SK-N-SH (cell line): ENCODE measurements around the gene SLX4IP. TPM values are rescaled to one million over a fixed set of nuclear protein-coding genes. Genes with fewer than 3 reads are reported as not detected.

ENCODE experiments used
- CTCF ChIA-PET: fragments of 300-600, 350-600 bp; formaldehyde crosslinking; extraction: SDS; loops from one replicate; lab custom pipeline; 2021; lab: Yijun Ruan, JAX
- POLR2A ChIA-PET: fragments of 350-600 bp; sonication (Branson Sonifier 250); formaldehyde crosslinking; extraction: SDS; loops from one replicate; lab custom pipeline; 2020; ENCODE audit warnings: antibody characterized with exemption, inconsistent platforms; lab: Yijun Ruan, JAX
- DNase-seq: peaks from one replicate; pipeline ENCODE4 v3.0.0; 2012
- H2AFZ ChIP-seq: fragments of 200-600 bp; sonication (generic); 2 replicates; pipeline ENCODE4 v1.8.1; 2016; ENCODE audit warnings: antibody characterized with exemption, mild to moderate bottlenecking, low read depth
- H3F3A ChIP-seq: fragments of 200-600 bp; sonication (generic); replicated peaks from 2 replicates; pipeline ENCODE3; 2016; ENCODE audit warnings: antibody characterized with exemption, mild to moderate bottlenecking; ENCODE audit not compliant: insufficient read depth
- H3K27ac ChIP-seq, 2 experiments: fragments of 200-500 bp in 1 of 2; fragments of 200-600 bp in 1 of 2; sonication (Bioruptor generic) in 1 of 2; sonication (generic), shearing (Covaris generic) in 1 of 2; 2 replicates each; pipeline versions ENCODE4 v1.5.1 to v1.6.1; 2014 to 2016; ENCODE audit warnings: low read depth in 2 of 2, inconsistent platforms in 1 of 2, low read length in 1 of 2, mild to moderate bottlenecking in 1 of 2, mixed read lengths in 1 of 2
- H3K27me3 ChIP-seq: fragments of 200-600 bp; sonication (generic), shearing (Covaris generic); 2 replicates; pipeline ENCODE4 v1.6.1; 2016; ENCODE audit warnings: mixed run types; ENCODE audit not compliant: insufficient read depth
- H3K36me3 ChIP-seq, 2 experiments: fragments of 200-500 bp in 1 of 2; fragments of 200-600 bp in 1 of 2; sonication (Bioruptor generic) in 1 of 2; sonication (generic) in 1 of 2; replicated peaks in 1 of 2; 2 replicates each; pipeline versions ENCODE3 to v1.5.1; 2014 to 2016; ENCODE audit warnings: low read length in 1 of 2, mild to moderate bottlenecking in 1 of 2; ENCODE audit not compliant: insufficient read depth in 2 of 2, control insufficient read depth in 1 of 2
- H3K4me1 ChIP-seq, 2 experiments: fragments of 200-500 bp in 1 of 2; fragments of 200-600 bp in 1 of 2; sonication (Bioruptor generic) in 1 of 2; sonication (generic), shearing (Covaris generic) in 1 of 2; 2 replicates each; pipeline versions ENCODE4 v1.5.1 to v1.6.1; 2014 to 2016; ENCODE audit warnings: low read depth in 1 of 2, low read length in 1 of 2, mixed run types in 1 of 2; ENCODE audit not compliant: insufficient read depth in 2 of 2, control insufficient read depth in 1 of 2
- H3K4me2 ChIP-seq: fragments of 200-600 bp; sonication (generic), shearing (Covaris generic); 2 replicates; pipeline ENCODE4 v1.6.1; 2017; ENCODE audit warnings: mixed run types
- H3K4me3 ChIP-seq, 2 experiments: fragments of 200-500 bp in 1 of 2; fragments of 200-600 bp in 1 of 2; sonication (Bioruptor generic) in 1 of 2; sonication (generic), shearing (Covaris generic) in 1 of 2; 2 replicates each; pipeline versions ENCODE4 v1.5.1 to v1.8.1; 2014 to 2016; ENCODE audit warnings: low read depth in 2 of 2, inconsistent platforms in 1 of 2, low read length in 1 of 2, mild to moderate bottlenecking in 1 of 2, mixed read lengths in 1 of 2, moderate library complexity in 1 of 2
- H3K79me2 ChIP-seq: fragments of 200-600 bp; sonication (generic); 2 replicates; pipeline ENCODE4 v1.8.1; 2017; ENCODE audit warnings: mild to moderate bottlenecking; ENCODE audit not compliant: insufficient read depth
- H3K9ac ChIP-seq: fragments of 200-600 bp; sonication (generic); 2 replicates; pipeline ENCODE4 v1.6.1; 2017; ENCODE audit warnings: mixed run types
- H3K9me2 ChIP-seq: fragments of 200-600 bp; sonication (generic); 2 replicates; pipeline ENCODE4 v1.6.1; 2017; ENCODE audit warnings: mixed run types
- H3K9me3 ChIP-seq: fragments of 200-600 bp; sonication (generic); 2 replicates; pipeline ENCODE4 v1.6.1; 2017; ENCODE audit warnings: mixed run types, mild to moderate bottlenecking, moderate library complexity
- H4K20me1 ChIP-seq: fragments of 200-600 bp; sonication (generic); 2 replicates; pipeline ENCODE4 v1.6.1; 2017; ENCODE audit warnings: mild to moderate bottlenecking, mixed run types; ENCODE audit not compliant: insufficient read depth
- CHD2 ChIP-seq: fragments of 150-350 bp; IDR thresholded peaks from 2 replicates; pipeline ENCODE4 v1.6.1; 2018; ENCODE audit warnings: low read length; ENCODE audit not compliant: partially characterized antibody
- CTCF ChIP-seq: fragments of 200-600 bp; sonication (generic); IDR thresholded peaks from 2 replicates; pipeline ENCODE4 v1.6.1; 2017; ENCODE audit warnings: antibody characterized with exemption, mild to moderate bottlenecking, moderate library complexity
- ELF1 ChIP-seq: IDR thresholded peaks from 2 replicates; pipeline ENCODE4 v1.4.0; 2012
- FOSL2 ChIP-seq: IDR thresholded peaks from 2 replicates; pipeline ENCODE4 v1.4.0; 2012; ENCODE audit warnings: low read depth, mild to moderate bottlenecking, moderate library complexity, borderline replicate concordance
- FOXJ3 ChIP-seq: sonication (generic); formaldehyde crosslinking; IDR thresholded peaks from 2 replicates; pipeline ENCODE4 v1.5.1; 2020; ENCODE audit warnings: mild to moderate bottlenecking, missing genetic modification reagents
- GATA2 ChIP-seq: sonication (generic); formaldehyde crosslinking; IDR thresholded peaks from 2 replicates; pipeline ENCODE4 v1.5.0; 2020; ENCODE audit warnings: mild to moderate bottlenecking, missing genetic modification reagents
- IRF3 ChIP-seq: fragments of 150-350 bp; IDR thresholded peaks from 2 replicates; pipeline ENCODE4 v1.6.1; 2016; ENCODE audit warnings: mild to moderate bottlenecking, low read depth, low read length
- MAX ChIP-seq: IDR thresholded peaks from 2 replicates; pipeline ENCODE4 v1.4.0; 2012; ENCODE audit warnings: low read depth
- MEF2A ChIP-seq: IDR thresholded peaks from 2 replicates; pipeline ENCODE4 v1.4.0; 2012; ENCODE audit warnings: low read depth, borderline replicate concordance
- POLR2AphosphoS5 ChIP-seq: IDR thresholded peaks from 2 replicates; pipeline ENCODE4 v1.6.1; 2012; ENCODE audit warnings: low read depth, low read length
- RAD21 ChIP-seq: IDR thresholded peaks from 2 replicates; pipeline ENCODE4 v1.6.1; 2012; ENCODE audit warnings: mild to moderate bottlenecking, low read length
- REST ChIP-seq: IDR thresholded peaks from 2 replicates; pipeline ENCODE4 v1.6.1; 2012; ENCODE audit warnings: mild to moderate bottlenecking, low read depth, low read length, moderate library complexity
- RXRA ChIP-seq: IDR thresholded peaks from 2 replicates; pipeline ENCODE4 v1.4.0; 2012; ENCODE audit warnings: low read depth, mild to moderate bottlenecking, borderline replicate concordance
- SMC3 ChIP-seq: IDR thresholded peaks from 2 replicates; pipeline ENCODE4 v1.6.1; 2012; ENCODE audit warnings: low read depth, low read length, improper control_type of control experiment
- TAF1 ChIP-seq: IDR thresholded peaks from 2 replicates; pipeline ENCODE4 v1.6.1; 2012; ENCODE audit warnings: low read depth, mild to moderate bottlenecking, low read length, moderate library complexity, borderline replicate concordance
- TEAD4 ChIP-seq: IDR thresholded peaks from 2 replicates; pipeline ENCODE4 v1.4.0; 2012; ENCODE audit warnings: mild to moderate bottlenecking, borderline replicate concordance; ENCODE audit not compliant: insufficient read depth
- USF2 ChIP-seq: fragments of 150-350 bp; IDR thresholded peaks from 2 replicates; pipeline ENCODE4 v1.6.1; 2017; ENCODE audit warnings: antibody characterized with exemption, low read length, low read depth, borderline replicate concordance
- YY1 ChIP-seq: IDR thresholded peaks from 2 replicates; pipeline ENCODE4 v1.4.0; 2012; ENCODE audit warnings: low read depth, mild to moderate bottlenecking
- whole genome bisulfite sequencing: methylation state at CpG from one replicate; pipeline ENCODE4 v1.1.6; 2017; ENCODE audit warnings: low lambda C conversion rate; 5-methylcytosine and 5-hydroxymethylcytosine counted together
- polyA plus RNA-seq, 3 experiments: library from polyadenylated mRNA; depleted of rRNA; stranded (reverse); fragments of >200 nt; gene quantifications; 2 replicates each; pipeline ENCODE4 v1.2.3, GENCODE V29; 2012

The SLX4IP gene
- polyA plus RNA-seq, 1 of the 3 experiments (the other 2 are of a cell fraction) = 1.3 TPM

- Histone ChIP-seq H3K4me3 (no peak overlapping the region), H3K9me2 (no peaks in the 10 kb centered on the region), H3F3A (peaks cover 21% of the 10 kb centered on the region), H2AFZ (no peak overlapping the region), H3K36me3 (no peaks in the 10 kb centered on the region), H3K4me1 (peaks cover 7 to 8% of the 10 kb centered on the region in 2 experiments; a peak in 2 of 4 replicates), H3K27me3 (no peaks in the 10 kb centered on the region), H3K27ac (no peak overlapping the region), H4K20me1 (no peaks in the 10 kb centered on the region), H3K9ac (no peak overlapping the region), H3K4me2 (no peak overlapping the region)
- 91% methylated on average over 3 of the region's 3 CpGs for WGBS
- DNase-seq = no peak
- CTCF ChIA-PET = interaction anchor here (2.3 kb wide), 1 partner anchor 10 kb away, joined by 7 read pairs; no protein-coding TSS in a partner anchor
- TF ChIP-seq FOSL2 (no peak), MAX (no peak), SMC3 (no peak), GATA2 (no peak), CHD2 (no peak), POLR2AphosphoS5 (no peak), CTCF (no peak), REST (no peak), MEF2A (no peak), RAD21 (no peak), TEAD4 (no peak), YY1 (no peak), RXRA (no peak), USF2 (no peak), IRF3 (no peak), FOXJ3 (CRISPR knock-in tag) (no peak), TAF1 (no peak), ELF1 (no peak)
- TF ChIP-seq, all 33 proteins: peak for 0
- H3K79me2 ChIP-seq = no peaks in the 10 kb centered on the region
- POLR2A ChIA-PET = no interaction called here
- no peaks in the 10 kb centered on the region for H3K9me3 ChIP-seq
These were observed 191.8 kb downstream of the SLX4IP start for GRCh38 chr20:10626896-10627295.
